SK-N-SH treated with all-trans-retinoic acid at 6 μM for 48 hours (cell line): ENCODE data around the gene FRMPD2.
"Not testable (repeated sequence)": the region's sequence is repeated elsewhere in the genome, so short reads cannot be mapped to it uniquely, and the experiment has no call there.

Source experiments
- CREB5 ChIP-seq: fragments of 250-450 bp; sonication (Bioruptor Pico); IDR thresholded peaks from 2 replicates; pipeline ENCODE4 v1.5.1; 2020; ENCODE audit warnings: low read depth, mild to moderate bottlenecking, moderate library complexity
- ESRRG ChIP-seq: fragments of 250-450 bp; sonication (Bioruptor Pico); IDR thresholded peaks from 2 replicates; pipeline ENCODE4 v1.6.1; 2021; ENCODE audit warnings: mild to moderate bottlenecking
- PATZ1 ChIP-seq: fragments of 250-450 bp; sonication (Bioruptor Pico); IDR thresholded peaks from 2 replicates; pipeline ENCODE4 v1.8.0; 2020; ENCODE audit warnings: mild to moderate bottlenecking, moderate library complexity, borderline replicate concordance
- SNAI2 ChIP-seq: fragments of 250-450 bp; sonication (Bioruptor Pico); IDR thresholded peaks from 2 replicates; pipeline ENCODE4 v1.5.0; 2020; ENCODE audit warnings: mild to moderate bottlenecking, moderate library complexity
- TCF4 ChIP-seq: fragments of 250-450 bp; sonication (Bioruptor Pico); IDR thresholded peaks from 2 replicates; pipeline ENCODE4 v1.8.0; 2021; ENCODE audit warnings: mild to moderate bottlenecking, moderate library complexity, borderline replicate concordance
- ZFP3 ChIP-seq: fragments of 250-450 bp; sonication (Bioruptor Pico); IDR thresholded peaks from 2 replicates; pipeline ENCODE4 v1.5.0; 2020; ENCODE audit warnings: mild to moderate bottlenecking, moderate library complexity
- ZFP30 ChIP-seq: fragments of 450-650 bp; formaldehyde crosslinking; IDR thresholded peaks from 2 replicates; pipeline ENCODE4 v1.5.0; 2022; ENCODE audit warnings: mild to moderate bottlenecking, moderate library complexity

DNA sequence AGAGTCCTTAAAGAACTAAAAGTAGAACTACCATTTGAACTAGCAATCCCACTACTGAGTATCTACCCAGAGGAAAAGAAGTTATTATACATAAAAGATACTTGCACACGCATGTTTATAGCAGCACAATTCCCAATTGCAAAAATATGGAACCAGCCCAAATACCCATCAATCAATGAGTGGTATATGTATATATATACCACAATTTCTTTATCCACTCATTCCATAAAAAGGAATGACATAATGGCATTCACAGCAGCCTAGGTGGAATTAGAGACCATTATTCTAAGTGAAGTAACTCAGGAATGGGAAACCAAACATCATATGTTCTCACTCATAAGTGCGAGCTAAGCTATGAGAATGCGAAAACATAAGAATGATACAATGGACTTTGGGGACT, 53.5 kb downstream of the FRMPD2 start:
- not testable (repeated sequence) for TF ChIP-seq CREB5 (CRISPR knock-in tag); SNAI2 (CRISPR knock-in tag); ZFP3 (CRISPR knock-in tag); ZFP30 (CRISPR knock-in tag); ESRRG; TCF4 (CRISPR knock-in tag); PATZ1 (CRISPR knock-in tag)
